Tibial artery (tissue), 4 donors: Measurements from ENCODE around the gene COL15A1.
A peak's percentile ranks its signal among the peaks of the same experiment; 100 is the strongest.

Experiments
- DNase-seq, 2 donors: peaks; one replicate each; pipeline ENCODE4 v3.0.0-alpha.2; 2019
- H3K27ac ChIP-seq, 2 donors: fragments of 200-600 bp; sonication (generic) in 1 of 2; 1 replicate in 1 of 2; 2 replicates in 1 of 2; pipeline ENCODE4 v1.5.1; 2018 to 2019; ENCODE audit warnings: mild to moderate bottlenecking in 1 of 2
- H3K27me3 ChIP-seq, 2 donors: fragments of 200-600 bp; sonication (generic) in 1 of 2; one replicate each; pipeline versions ENCODE4 v1.5.1 to v1.6.0; 2016 to 2019
- H3K36me3 ChIP-seq, 3 donors: fragments of 200-600 bp; sonication (generic) in 2 of 3; one replicate each; pipeline ENCODE4 v1.5.1; 2016 to 2019; ENCODE audit warnings: mild to moderate bottlenecking in 2 of 3
- H3K4me1 ChIP-seq, 4 donors: fragments of 200-600 bp; sonication (generic) in 2 of 4; 1 replicate in 3 of 4; 2 replicates in 1 of 4; pipeline ENCODE4 v1.5.1; 2016 to 2019
- H3K4me3 ChIP-seq, 2 donors: fragments of 200-600 bp; sonication (generic) in 1 of 2; 1 replicate in 1 of 2; 2 replicates in 1 of 2; pipeline ENCODE4 v1.5.1; 2018 to 2019; ENCODE audit warnings: mild to moderate bottlenecking in 2 of 2
- H3K9me3 ChIP-seq, 3 donors: fragments of 200-600 bp; sonication (generic) in 1 of 3; one replicate each; pipeline ENCODE4 v1.5.1; 2016 to 2019
- intact Hi-C: fragments of 100-400 bp; cut with DNase I; formaldehyde crosslinking; loops from one replicate; pipeline ENCODE4 v1.15.0; 2023; ENCODE audit warnings: low total_unique reads
- TF ChIP-seq, protein P1 (sequence below), 2 experiments: fragments of 200-600 bp in 1 of 2; fragments of 450-650 bp in 1 of 2; IDR thresholded peaks; one replicate each; pipeline ENCODE4 v1.5.1; 2017 to 2019; ENCODE audit warnings: antibody characterized with exemption in 2 of 2, mild to moderate bottlenecking in 1 of 2, moderate library complexity in 1 of 2

COL15A1 gene

DNA sequence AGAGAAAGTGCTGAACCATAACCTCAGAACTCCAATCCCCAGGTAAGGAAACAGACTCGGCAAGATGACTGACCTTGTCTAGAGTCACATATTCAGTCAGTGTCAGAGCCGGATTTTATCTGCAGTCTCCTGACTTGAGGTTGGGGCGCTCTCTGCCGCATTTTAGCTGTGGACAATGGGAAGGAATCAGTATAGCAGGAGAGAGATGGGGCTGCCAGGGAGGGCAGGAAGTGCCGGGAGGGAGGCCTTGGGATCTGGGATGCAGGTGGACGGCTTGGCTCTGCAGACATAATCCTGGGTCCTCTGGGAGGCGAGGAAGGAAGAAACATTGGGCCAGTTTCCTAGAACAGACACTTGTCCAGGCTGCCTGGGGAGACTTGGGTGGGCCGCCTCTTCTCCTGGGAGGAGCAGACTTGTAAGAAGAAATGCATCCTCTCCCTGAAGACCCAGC is 39.7 kb upstream of the COL15A1 start:
- DNase-seq, result no peak
- Histone ChIP-seq H3K27ac (no peak overlapping the region), H3K9me3 (no peaks in the 10 kb centered on the region), H3K27me3 (no peaks in the 10 kb centered on the region), H3K36me3 (no peaks in the 10 kb centered on the region), H3K4me1 (peaks cover 0 to 31% (median 20%) of the 10 kb centered on the region in 4 donors), H3K4me3 (no peak overlapping the region)
- intact Hi-C loops, result no loop called here
- TF ChIP-seq, protein P1, sequence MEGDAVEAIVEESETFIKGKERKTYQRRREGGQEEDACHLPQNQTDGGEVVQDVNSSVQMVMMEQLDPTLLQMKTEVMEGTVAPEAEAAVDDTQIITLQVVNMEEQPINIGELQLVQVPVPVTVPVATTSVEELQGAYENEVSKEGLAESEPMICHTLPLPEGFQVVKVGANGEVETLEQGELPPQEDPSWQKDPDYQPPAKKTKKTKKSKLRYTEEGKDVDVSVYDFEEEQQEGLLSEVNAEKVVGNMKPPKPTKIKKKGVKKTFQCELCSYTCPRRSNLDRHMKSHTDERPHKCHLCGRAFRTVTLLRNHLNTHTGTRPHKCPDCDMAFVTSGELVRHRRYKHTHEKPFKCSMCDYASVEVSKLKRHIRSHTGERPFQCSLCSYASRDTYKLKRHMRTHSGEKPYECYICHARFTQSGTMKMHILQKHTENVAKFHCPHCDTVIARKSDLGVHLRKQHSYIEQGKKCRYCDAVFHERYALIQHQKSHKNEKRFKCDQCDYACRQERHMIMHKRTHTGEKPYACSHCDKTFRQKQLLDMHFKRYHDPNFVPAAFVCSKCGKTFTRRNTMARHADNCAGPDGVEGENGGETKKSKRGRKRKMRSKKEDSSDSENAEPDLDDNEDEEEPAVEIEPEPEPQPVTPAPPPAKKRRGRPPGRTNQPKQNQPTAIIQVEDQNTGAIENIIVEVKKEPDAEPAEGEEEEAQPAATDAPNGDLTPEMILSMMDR (IDR thresholded peaks at IDR 0.05), result no peak

- TF ChIP-seq, protein P1 (IDR thresholded peaks at IDR 0.05), result no peak
- Histone ChIP-seq H3K9me3 (no peaks in the 10 kb centered on the region), H3K27me3 (no peaks in the 10 kb centered on the region), H3K4me1 (peaks cover 0 to 32% (median 21%) of the 10 kb centered on the region in 4 donors), H3K4me3 (no peak overlapping the region), H3K36me3 (no peaks in the 10 kb centered on the region), H3K27ac (no peak overlapping the region)
- no peak for DNase-seq
- intact Hi-C loops, result no loop called here
These were observed 38.7 kb upstream of the COL15A1 start for GRCh38 chr9:98905015-98905414.

- peak in 1 of 2 donors; percentile 70 for DNase-seq
- H3K27me3 ChIP-seq, result no peaks in the 10 kb centered on the region
- peaks cover 0 to 32% (median 21%) of the 10 kb centered on the region in 4 donors for H3K4me1 ChIP-seq
- no peaks in the 10 kb centered on the region for H3K9me3 ChIP-seq
- peak overlapping the region; percentile 29 to 45 for H3K27ac ChIP-seq
- no peak overlapping the region for H3K4me3 ChIP-seq
- intact Hi-C loops, result no loop called here
- no peaks in the 10 kb centered on the region for H3K36me3 ChIP-seq
- TF ChIP-seq, protein P1 (IDR thresholded peaks at IDR 0.05), result no peak
These were observed 37.2 kb upstream of the COL15A1 start for GRCh38 chr9:98906273-98907040.

DNA sequence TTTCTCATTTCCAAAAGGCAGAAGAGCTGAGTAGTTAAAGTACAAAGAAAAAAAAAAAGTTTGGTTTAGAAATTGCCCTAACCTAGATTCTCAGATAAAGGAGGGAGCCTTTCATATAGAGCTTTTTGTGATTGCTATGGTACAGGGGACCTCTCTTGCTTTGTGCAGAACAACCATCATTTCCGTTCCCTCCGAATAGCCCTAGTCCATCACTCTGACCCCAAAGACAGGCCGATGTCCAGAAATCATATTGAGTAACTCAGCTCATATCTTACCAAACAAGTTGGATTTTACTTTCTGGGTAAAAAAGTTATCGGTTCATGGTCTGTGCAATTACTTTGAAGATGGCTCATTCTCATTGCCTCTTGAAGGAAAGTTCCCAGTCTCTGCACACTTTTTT is 36.7 kb upstream of the COL15A1 start:
- TF ChIP-seq, protein P1 (IDR thresholded peaks at IDR 0.05), result no peak
- intact Hi-C loops, result no loop called here
- Histone ChIP-seq H3K27ac (peak overlapping the region; percentile 29 to 45), H3K27me3 (no peaks in the 10 kb centered on the region), H3K9me3 (no peaks in the 10 kb centered on the region), H3K4me1 (peaks cover 0 to 32% (median 21%) of the 10 kb centered on the region in 4 donors), H3K36me3 (no peaks in the 10 kb centered on the region), H3K4me3 (no peak overlapping the region)
- DNase-seq, result no peak

GRCh38 chr9:98908897-98909634 is 34.6 kb upstream of the COL15A1 start:
- H3K27ac ChIP-seq, result peak overlapping the region; percentile 54 to 59
- intact Hi-C loops, result no loop called here
- TF ChIP-seq, protein P1 (IDR thresholded peaks at IDR 0.05), result no peak

More at GRCh38 chr9:98908897-98909634, 34.6 kb upstream of the COL15A1 start:
- Histone ChIP-seq H3K4me3 (no peak overlapping the region), H3K36me3 (no peaks in the 10 kb centered on the region), H3K4me1 (peaks cover 0 to 32% (median 21%) of the 10 kb centered on the region in 4 donors), H3K9me3 (no peaks in the 10 kb centered on the region), H3K27me3 (no peaks in the 10 kb centered on the region)
- no peak for DNase-seq
